Right lobe of liver (tissue), 6 donors: ENCODE measurements around the gene MON2. TPM values are rescaled to one million over a fixed set of nuclear protein-coding genes. Genes with fewer than 3 reads are reported as not detected.

Source experiments
- ATAC-seq, 4 donors: fragments of 200-7000 bp; cut with Tn5 transposase; one replicate each; pipeline ENCODE4 v1.9.1; 2020; ENCODE audit warnings: mild to moderate bottlenecking in 4 of 4, moderate library complexity in 4 of 4
- DNase-seq, 3 donors: peaks; one replicate each; pipeline ENCODE4 v3.0.0-alpha.2; 2020
- H3K27ac ChIP-seq, 3 donors: fragments of 200-600 bp; one replicate each; pipeline ENCODE4 v1.8.0; 2022
- H3K27me3 ChIP-seq, 2 donors: fragments of 200-600 bp; one replicate each; pipeline ENCODE4 v1.8.0; 2022
- H3K36me3 ChIP-seq, 4 donors: fragments of 200-600 bp; sonication (generic) in 1 of 4; one replicate each; pipeline versions ENCODE4 v1.5.1 to v1.8.0; 2017 to 2022; ENCODE audit warnings: control low read depth in 1 of 4
- H3K4me1 ChIP-seq, 4 donors: fragments of 200-600 bp; sonication (generic) in 1 of 4; one replicate each; pipeline versions ENCODE4 v1.5.1 to v1.8.0; 2017 to 2022; ENCODE audit warnings: control low read depth in 1 of 4
- H3K4me3 ChIP-seq, 3 donors: fragments of 200-600 bp; one replicate each; pipeline ENCODE4 v1.8.0; 2022
- H3K9me3 ChIP-seq, 4 donors: fragments of 200-600 bp; sonication (generic) in 1 of 4; one replicate each; pipeline versions ENCODE4 v1.5.1 to v1.8.0; 2017 to 2022; ENCODE audit warnings: control low read depth in 1 of 4
- CTCF ChIP-seq, 4 donors: fragments of 200-600 bp in 3 of 4; fragments of 450-650 bp in 1 of 4; IDR thresholded peaks; one replicate each; pipeline versions ENCODE4 v1.5.1 to v1.8.0; 2016 to 2022; ENCODE audit warnings: antibody characterized with exemption in 4 of 4, mild to moderate bottlenecking in 2 of 4
- POLR2A ChIP-seq: fragments of 450-650 bp; IDR thresholded peaks from one replicate; pipeline ENCODE4 v1.6.1; 2017; ENCODE audit warnings: antibody characterized with exemption, mild to moderate bottlenecking
- WGBS: methylation state at CpG from one replicate; pipeline ENCODE4 v1.1.6; 2018; ENCODE audit warnings: low coverage, low lambda C conversion rate; ENCODE audit not compliant: insufficient coverage; ENCODE audit errors: missing lambda C conversion rate; 5-methylcytosine and 5-hydroxymethylcytosine counted together
- intact Hi-C, 2 donors: fragments of 100-400 bp; cut with DNase I; formaldehyde crosslinking; loops; one replicate each; pipeline versions ENCODE4 v1.11.2 to v1.14.1; 2022
- total RNA-seq, 6 experiments: library from RNA; depleted of rRNA in 2 of 6; stranded (reverse); fragments of >200 nt in 2 of 6; fragmentation: NEBNext Ultra II Directional in 3 of 6; extraction: Animal tissue kit (Norgen Biotek cat#: 25700) in 3 of 6; gene quantifications; one replicate each; pipeline versions ENCODE4 v1.1.0 to v1.2.4, GENCODE V29; 2016 to 2023
- donor health status: DM: no; HTN: yes; CAD: no.
- donor health status: DM: no; HTN: no; CAD: no.
- donor health status: DM: no; HTN: no; CAD: no.
- donor health status: DM: no; HTN: yes; CAD: no.
- donor health status: DM: no; HTN: yes; CAD: no.

MON2 gene
- total RNA-seq, 6 experiments from 2014 or later: 26.6 to 37.4 (median 30.5) TPM

DNA sequence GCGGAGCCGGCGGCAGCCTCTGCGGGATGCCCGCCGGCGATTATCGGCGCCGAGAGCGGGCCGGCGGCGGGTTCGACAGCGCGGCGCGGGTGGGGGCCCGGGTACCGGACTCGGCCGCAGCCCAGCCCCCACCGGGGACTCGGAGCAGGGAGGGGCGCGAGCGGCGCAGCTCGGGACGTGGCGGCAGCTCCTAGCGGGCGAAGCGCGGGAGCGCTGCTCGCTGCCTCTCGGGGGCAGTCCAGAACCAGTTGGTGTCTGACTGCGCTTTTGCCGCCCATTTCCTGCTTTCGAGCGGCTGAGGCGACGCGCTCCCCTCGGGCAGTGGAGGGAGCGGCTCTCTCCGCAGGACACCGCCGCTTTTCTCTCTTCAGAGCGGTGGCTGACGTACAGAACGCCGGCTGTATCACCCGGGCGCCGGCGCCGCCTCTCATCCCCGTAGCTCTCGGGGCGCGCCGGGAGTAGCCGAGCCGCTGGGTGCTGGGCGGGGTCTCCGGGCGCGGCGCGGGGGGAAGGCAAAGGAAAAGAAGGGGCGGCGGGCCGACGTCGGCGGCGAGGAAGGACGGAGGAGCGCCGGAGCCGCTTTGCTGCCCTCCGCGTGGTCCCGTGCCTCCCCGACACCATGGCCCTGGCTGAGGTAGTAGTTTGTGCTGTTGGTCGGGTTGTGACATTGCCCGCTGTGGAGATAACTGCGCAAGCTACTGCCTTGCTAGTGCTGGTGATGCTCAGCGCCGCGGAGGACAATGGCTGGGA is 136.6 kb downstream of the MON2 start:
- no peaks in the 10 kb centered on the region for H3K27me3 ChIP-seq
- ATAC-seq (peak; percentile 84 to 95 (median 90)), DNase-seq (peak; percentile 92 to 94 (median 93))
- H3K4me1 ChIP-seq: peaks cover 0 to 6% (median 3%) of the 10 kb centered on the region in 4 donors
- H3K4me3 ChIP-seq: peak overlapping the region; percentile 66 to 82 (median 76)
- intact Hi-C loops: no loop called here
- H3K9me3 ChIP-seq: no peaks in the 10 kb centered on the region
- WGBS: 2% methylated on average over 9 of the region's 94 CpGs
- peak overlapping the region; percentile 97 to 100 (median 99) for H3K27ac ChIP-seq
- no peaks in the 10 kb centered on the region for H3K36me3 ChIP-seq
- peak; percentile 82 for TF ChIP-seq POLR2A
- TF ChIP-seq CTCF (IDR thresholded peaks at IDR 0.05): peak; percentile 41 to 64 (median 55)

DNA sequence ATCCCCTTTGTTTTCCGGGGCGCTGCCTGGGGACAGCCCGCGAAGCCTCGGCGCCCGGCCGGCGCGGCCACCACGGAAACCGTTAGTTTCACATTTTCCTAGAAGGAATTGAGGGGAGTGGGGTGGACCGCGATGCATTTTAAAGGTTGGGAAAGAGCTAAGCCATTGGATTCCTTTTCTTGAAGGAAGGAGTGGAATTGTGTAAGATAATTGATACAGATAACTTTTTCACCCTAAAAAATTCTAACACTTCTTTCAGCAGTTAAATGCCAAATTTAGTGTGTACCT is 137.1 kb downstream of the MON2 start:
- WGBS: 0% methylated on average over 14 of the region's 14 CpGs
- peak overlapping the region; percentile 97 to 100 (median 99) for H3K27ac ChIP-seq
- no peak for ATAC-seq
- no peaks in the 10 kb centered on the region for H3K9me3 ChIP-seq
- H3K27me3 ChIP-seq: no peaks in the 10 kb centered on the region
- no peak for TF ChIP-seq POLR2A
- TF ChIP-seq CTCF (IDR thresholded peaks at IDR 0.05): no peak
- H3K4me1 ChIP-seq: peaks cover 0 to 6% (median 3%) of the 10 kb centered on the region in 4 donors
- DNase-seq: no peak
- no peaks in the 10 kb centered on the region for H3K36me3 ChIP-seq
- intact Hi-C loops: no loop called here
- H3K4me3 ChIP-seq: peak overlapping the region; percentile 66 to 82 (median 76)

GRCh38 chr12:62604373-62604772 is 137.7 kb downstream of the MON2 start:
- Histone ChIP-seq H3K36me3 (no peaks in the 10 kb centered on the region), H3K27ac (no peak overlapping the region)

DNA sequence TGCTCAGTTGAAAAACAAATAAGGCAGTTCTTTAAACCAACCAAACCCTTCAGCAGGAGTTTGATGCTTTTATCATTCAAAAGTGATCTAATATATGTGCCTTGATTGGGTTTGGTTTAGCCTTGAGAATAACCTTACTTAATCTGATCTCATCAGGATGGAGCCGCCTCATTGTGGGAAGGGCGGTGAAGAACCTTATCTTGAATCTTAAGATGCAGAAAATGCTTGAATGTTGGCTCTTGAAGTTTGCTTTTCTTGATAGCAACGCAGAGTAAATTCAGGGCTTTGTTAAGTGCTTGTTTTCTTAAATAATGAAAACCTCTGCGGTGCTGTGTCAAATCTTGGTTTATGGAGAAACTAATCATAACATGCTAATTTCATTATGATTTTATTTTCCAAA is 138.2 kb downstream of the MON2 start:
- TF ChIP-seq POLR2A (no peak), CTCF (IDR thresholded peaks at IDR 0.05) (no peak)
- no peak overlapping the region for H3K27ac ChIP-seq
- DNase-seq: no peak

More at GRCh38 chr12:62604373-62604772, 137.7 kb downstream of the MON2 start:
- TF ChIP-seq CTCF (IDR thresholded peaks at IDR 0.05) (no peak), POLR2A (no peak)
- Histone ChIP-seq H3K9me3 (no peaks in the 10 kb centered on the region), H3K4me3 (peak overlapping the region; percentile 66 to 82 (median 76)), H3K4me1 (peaks cover 0 to 6% (median 3%) of the 10 kb centered on the region in 4 donors), H3K27me3 (no peaks in the 10 kb centered on the region)
- intact Hi-C loops: no loop called here
- 62% methylated on average over 1 of the region's 1 CpG for WGBS
- ATAC-seq: no peak
- no peak for DNase-seq

More for the DNA sequence above, 138.2 kb downstream of the MON2 start:
- no peaks in the 10 kb centered on the region for H3K36me3 ChIP-seq
- no peak for ATAC-seq
- peak overlapping the region in 1 of 3 donors; percentile 66 for H3K4me3 ChIP-seq
- WGBS: 70% methylated on average over 4 of the region's 4 CpGs
- intact Hi-C loops: no loop called here
- H3K27me3 ChIP-seq: no peaks in the 10 kb centered on the region
- peaks cover 0 to 6% (median 3%) of the 10 kb centered on the region in 4 donors for H3K4me1 ChIP-seq
- H3K9me3 ChIP-seq: no peaks in the 10 kb centered on the region
